ENCODE results near the gene IL11RA. TPM values are rescaled to one million over a fixed set of nuclear protein-coding genes. Genes with fewer than 3 reads are reported as not detected.

Gene IL11RA
- total and polyA plus RNA-seq, 10 of the 15 experiments (the other 5 are each of a cell fraction or from before 2014, with no cell fraction given): 0.32 to 5.8 (median 2.2) TPM

DNA sequence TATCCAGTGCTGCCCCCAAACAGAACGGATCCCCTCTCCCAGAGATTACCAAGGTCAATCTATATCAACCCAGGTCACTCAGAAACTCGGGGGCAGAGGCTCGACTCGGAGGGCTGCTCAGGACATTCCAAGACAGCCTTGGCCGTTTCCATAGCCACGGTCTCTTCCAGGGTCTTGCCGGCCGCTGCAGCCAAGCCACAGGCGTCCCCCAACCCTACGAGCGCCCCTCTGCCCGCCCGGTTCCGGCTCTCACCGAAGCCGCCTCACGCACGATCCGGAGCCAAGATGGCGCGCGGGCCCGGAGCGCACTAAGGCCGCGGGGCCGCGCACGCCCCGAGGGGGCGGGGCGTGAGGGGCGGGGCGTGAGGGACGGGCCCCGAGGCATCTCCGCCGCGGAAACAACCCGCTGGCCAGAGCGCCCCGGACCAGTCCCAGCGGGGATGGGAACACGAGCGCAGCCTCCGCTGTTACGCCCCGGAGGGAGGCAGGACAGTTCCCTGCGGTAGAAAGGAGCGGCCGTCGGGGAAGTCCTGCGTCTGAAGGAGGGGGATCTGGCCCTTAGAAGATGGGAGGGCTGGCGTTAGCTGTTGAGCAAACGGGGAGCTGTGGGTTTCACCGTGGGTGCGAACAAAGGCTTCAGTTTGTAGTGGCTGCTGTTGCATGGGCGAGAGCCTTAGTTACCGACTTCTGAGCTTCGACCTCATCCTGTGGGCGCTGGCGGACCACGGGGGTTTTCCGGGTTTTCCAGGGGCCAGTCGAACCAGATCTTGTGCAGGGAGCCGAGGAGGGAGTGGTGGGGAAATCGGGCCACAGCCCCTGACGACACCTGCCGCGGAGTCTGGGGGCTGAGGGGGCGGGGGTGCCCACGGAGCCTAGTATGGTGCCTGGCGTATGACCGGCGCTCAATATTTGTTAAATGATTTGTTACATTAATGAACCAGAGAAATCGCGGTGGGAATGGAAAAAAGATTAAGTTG is 39.9 kb upstream of the IL11RA start, which contains the start of gene RPP25L (continued):
- TF ChIP-seq IKZF1 (conservative IDR thresholded peaks at IDR 0.05): peak; percentile 59
- TF ChIP-seq RAD51 (IDR thresholded peaks at IDR 0.05): no peak
- TF ChIP-seq IRF4 (IDR thresholded peaks at IDR 0.05; ENCODE audit: low read depth, low read length): no peak
- TF ChIP-seq HCFC1 (IDR thresholded peaks at IDR 0.05; ENCODE audit: low read length): no peak; the same call in 1 of the 2 replicates
- TF ChIP-seq, protein P1, sequence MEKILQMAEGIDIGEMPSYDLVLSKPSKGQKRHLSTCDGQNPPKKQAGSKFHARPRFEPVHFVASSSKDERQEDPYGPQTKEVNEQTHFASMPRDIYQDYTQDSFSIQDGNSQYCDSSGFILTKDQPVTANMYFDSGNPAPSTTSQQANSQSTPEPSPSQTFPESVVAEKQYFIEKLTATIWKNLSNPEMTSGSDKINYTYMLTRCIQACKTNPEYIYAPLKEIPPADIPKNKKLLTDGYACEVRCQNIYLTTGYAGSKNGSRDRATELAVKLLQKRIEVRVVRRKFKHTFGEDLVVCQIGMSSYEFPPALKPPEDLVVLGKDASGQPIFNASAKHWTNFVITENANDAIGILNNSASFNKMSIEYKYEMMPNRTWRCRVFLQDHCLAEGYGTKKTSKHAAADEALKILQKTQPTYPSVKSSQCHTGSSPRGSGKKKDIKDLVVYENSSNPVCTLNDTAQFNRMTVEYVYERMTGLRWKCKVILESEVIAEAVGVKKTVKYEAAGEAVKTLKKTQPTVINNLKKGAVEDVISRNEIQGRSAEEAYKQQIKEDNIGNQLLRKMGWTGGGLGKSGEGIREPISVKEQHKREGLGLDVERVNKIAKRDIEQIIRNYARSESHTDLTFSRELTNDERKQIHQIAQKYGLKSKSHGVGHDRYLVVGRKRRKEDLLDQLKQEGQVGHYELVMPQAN (conservative IDR thresholded peaks at IDR 0.05): 0 out of 2 replicates have a peak, but pooled peaks have one; percentile 22
- TF ChIP-seq LARP7 (IDR thresholded peaks at IDR 0.05): peak; percentile 48; the same call in 1 of the 2 replicates
- no peak for TF ChIP-seq BCL11A (IDR thresholded peaks at IDR 0.05; ENCODE audit: low read depth, low read length)
- no peak for TF ChIP-seq TCF3 (IDR thresholded peaks at IDR 0.05; ENCODE audit: borderline replicate concordance, insufficient read depth, low read depth, low read length)
- TF ChIP-seq SPI1 (IDR thresholded peaks at IDR 0.05; ENCODE audit: borderline replicate concordance, insufficient read depth, low read depth, low read length): no peak
- no peak for TF ChIP-seq RFX5 (IDR thresholded peaks at IDR 0.05; ENCODE audit: low read depth, low read length)
- no peak for TF ChIP-seq NFYB (IDR thresholded peaks at IDR 0.05; ENCODE audit: insufficient read depth, low read depth, low read length)
- TF ChIP-seq, protein P2, sequence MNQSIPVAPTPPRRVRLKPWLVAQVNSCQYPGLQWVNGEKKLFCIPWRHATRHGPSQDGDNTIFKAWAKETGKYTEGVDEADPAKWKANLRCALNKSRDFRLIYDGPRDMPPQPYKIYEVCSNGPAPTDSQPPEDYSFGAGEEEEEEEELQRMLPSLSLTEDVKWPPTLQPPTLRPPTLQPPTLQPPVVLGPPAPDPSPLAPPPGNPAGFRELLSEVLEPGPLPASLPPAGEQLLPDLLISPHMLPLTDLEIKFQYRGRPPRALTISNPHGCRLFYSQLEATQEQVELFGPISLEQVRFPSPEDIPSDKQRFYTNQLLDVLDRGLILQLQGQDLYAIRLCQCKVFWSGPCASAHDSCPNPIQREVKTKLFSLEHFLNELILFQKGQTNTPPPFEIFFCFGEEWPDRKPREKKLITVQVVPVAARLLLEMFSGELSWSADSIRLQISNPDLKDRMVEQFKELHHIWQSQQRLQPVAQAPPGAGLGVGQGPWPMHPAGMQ (IDR thresholded peaks at IDR 0.05; ENCODE audit: borderline replicate concordance): no peak
- no peak for TF ChIP-seq CHD2 (IDR thresholded peaks at IDR 0.05; ENCODE audit: borderline replicate concordance, low read depth, low read length)
- no peak for TF ChIP-seq ZNF207 (IDR thresholded peaks at IDR 0.05; ENCODE audit: borderline replicate concordance)
- peak; percentile 47; the same call in 1 of the 2 replicates for TF ChIP-seq PML (IDR thresholded peaks at IDR 0.05; ENCODE audit: low read length)
- TF ChIP-seq MYB (IDR thresholded peaks at IDR 0.05; ENCODE audit: borderline replicate concordance, low read depth, low read length): no peak
- TF ChIP-seq ZNF384 (IDR thresholded peaks at IDR 0.05; ENCODE audit: borderline replicate concordance, low read depth, low read length): no peak
- TF ChIP-seq ETV6 (conservative IDR thresholded peaks at IDR 0.05 in 1 of 2, IDR thresholded peaks at IDR 0.05 in 1 of 2; ENCODE audit: borderline replicate concordance in 1 of 2, low read depth in 1 of 2): no peak
- no peak for TF ChIP-seq CBX5 (IDR thresholded peaks at IDR 0.05; ENCODE audit: low read depth)
- TF ChIP-seq CREM (IDR thresholded peaks at IDR 0.05; ENCODE audit: low read depth): no peak
- TF ChIP-seq, protein P3, sequence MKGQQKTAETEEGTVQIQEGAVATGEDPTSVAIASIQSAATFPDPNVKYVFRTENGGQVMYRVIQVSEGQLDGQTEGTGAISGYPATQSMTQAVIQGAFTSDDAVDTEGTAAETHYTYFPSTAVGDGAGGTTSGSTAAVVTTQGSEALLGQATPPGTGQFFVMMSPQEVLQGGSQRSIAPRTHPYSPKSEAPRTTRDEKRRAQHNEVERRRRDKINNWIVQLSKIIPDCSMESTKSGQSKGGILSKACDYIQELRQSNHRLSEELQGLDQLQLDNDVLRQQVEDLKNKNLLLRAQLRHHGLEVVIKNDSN (IDR thresholded peaks at IDR 0.05; ENCODE audit: borderline replicate concordance, extremely low read length, insufficient read depth, low read depth, low read length): no peak
- TF ChIP-seq POLR2AphosphoS5 (IDR thresholded peaks at IDR 0.05; ENCODE audit: low read length): peak; percentile 81; the same call in 1 of the 2 replicates
- TF ChIP-seq EGR1 (IDR thresholded peaks at IDR 0.05; ENCODE audit: borderline replicate concordance in 1 of 2, low read depth in 2 of 2, low read length in 2 of 2): peak in 1 of 2 experiments; percentile 68; a peak in 1 of 3 replicates
